Sigmoid colon (tissue), 4 donors: ENCODE results near the gene IL15.

Experiments used
- POLR2AphosphoS5 ChIP-seq, 4 donors: sonication (generic); formaldehyde crosslinking; IDR thresholded peaks; one replicate each; pipeline ENCODE4 v1.6.1; 2017; ENCODE audit warnings: antibody characterized with exemption in 4 of 4
- TF ChIP-seq, protein P1 (sequence below), 4 experiments: fragments of 450-650 bp in 3 of 4; fragments of 200-600 bp in 1 of 4; IDR thresholded peaks; one replicate each; pipeline ENCODE4 v1.5.1; 2016 to 2019; ENCODE audit warnings: antibody characterized with exemption in 4 of 4, mild to moderate bottlenecking in 3 of 4, moderate library complexity in 2 of 4

DNA sequence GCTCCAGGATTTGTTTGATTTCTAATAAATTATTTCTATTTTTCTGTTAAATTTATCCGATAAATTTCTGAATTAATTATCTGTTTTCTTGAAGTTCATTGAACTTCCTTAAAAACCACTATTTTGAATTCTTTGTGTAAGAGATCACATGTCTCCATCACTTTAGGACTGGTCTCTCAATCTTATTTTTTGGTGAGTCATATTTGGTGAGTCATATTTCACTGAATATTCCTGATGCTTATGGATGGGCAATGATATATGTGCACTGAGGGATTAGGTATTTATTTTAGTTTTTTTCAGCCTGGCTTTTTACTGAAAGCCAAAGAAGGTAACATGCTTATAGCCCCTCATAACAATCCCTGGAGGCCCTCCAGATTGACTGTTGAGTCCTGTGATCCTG lies 48.5 kb upstream of the IL15 start:
- TF ChIP-seq POLR2AphosphoS5 (IDR thresholded peaks at IDR 0.05): no peak
- TF ChIP-seq, protein P1, sequence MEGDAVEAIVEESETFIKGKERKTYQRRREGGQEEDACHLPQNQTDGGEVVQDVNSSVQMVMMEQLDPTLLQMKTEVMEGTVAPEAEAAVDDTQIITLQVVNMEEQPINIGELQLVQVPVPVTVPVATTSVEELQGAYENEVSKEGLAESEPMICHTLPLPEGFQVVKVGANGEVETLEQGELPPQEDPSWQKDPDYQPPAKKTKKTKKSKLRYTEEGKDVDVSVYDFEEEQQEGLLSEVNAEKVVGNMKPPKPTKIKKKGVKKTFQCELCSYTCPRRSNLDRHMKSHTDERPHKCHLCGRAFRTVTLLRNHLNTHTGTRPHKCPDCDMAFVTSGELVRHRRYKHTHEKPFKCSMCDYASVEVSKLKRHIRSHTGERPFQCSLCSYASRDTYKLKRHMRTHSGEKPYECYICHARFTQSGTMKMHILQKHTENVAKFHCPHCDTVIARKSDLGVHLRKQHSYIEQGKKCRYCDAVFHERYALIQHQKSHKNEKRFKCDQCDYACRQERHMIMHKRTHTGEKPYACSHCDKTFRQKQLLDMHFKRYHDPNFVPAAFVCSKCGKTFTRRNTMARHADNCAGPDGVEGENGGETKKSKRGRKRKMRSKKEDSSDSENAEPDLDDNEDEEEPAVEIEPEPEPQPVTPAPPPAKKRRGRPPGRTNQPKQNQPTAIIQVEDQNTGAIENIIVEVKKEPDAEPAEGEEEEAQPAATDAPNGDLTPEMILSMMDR (IDR thresholded peaks at IDR 0.05): no peak
